HUES64 (cell line): ENCODE measurements around the gene LAMA2.

Experiments
- H3K27ac ChIP-seq: 2 replicates; pipeline ENCODE4 v1.7.0; 2013; ENCODE audit warnings: low read depth, low read length, inconsistent platforms
- H3K27me3 ChIP-seq: 2 replicates; pipeline ENCODE4 v1.6.1; 2013; ENCODE audit warnings: mild to moderate bottlenecking, low read length; ENCODE audit not compliant: insufficient read depth
- H3K36me3 ChIP-seq: 2 replicates; pipeline ENCODE4 v1.6.1; 2013; ENCODE audit warnings: mild to moderate bottlenecking, low read length; ENCODE audit not compliant: insufficient read depth
- H3K4me1 ChIP-seq: 2 replicates; pipeline ENCODE4 v1.6.1; 2013; ENCODE audit warnings: mild to moderate bottlenecking, low read length, moderate library complexity; ENCODE audit not compliant: insufficient read depth
- H3K4me3 ChIP-seq: 2 replicates; pipeline ENCODE4 v1.5.1; 2013; ENCODE audit warnings: mild to moderate bottlenecking, low read length, moderate library complexity
- H3K9ac ChIP-seq: 2 replicates; pipeline ENCODE4 v1.6.1; 2013; ENCODE audit warnings: mild to moderate bottlenecking, low read depth, low read length
- H3K9me3 ChIP-seq: 2 replicates; pipeline ENCODE4 v1.6.1; 2013; ENCODE audit warnings: low read depth, low read length; ENCODE audit not compliant: insufficient read depth
- WGBS: fragments of 150-250, 120-280 bp; methylation state at CpG from one replicate; pipeline ENCODE4 v1.1.7; 2013; ENCODE audit warnings: missing lambda C conversion rate; 5-methylcytosine and 5-hydroxymethylcytosine counted together

The LAMA2 gene

DNA sequence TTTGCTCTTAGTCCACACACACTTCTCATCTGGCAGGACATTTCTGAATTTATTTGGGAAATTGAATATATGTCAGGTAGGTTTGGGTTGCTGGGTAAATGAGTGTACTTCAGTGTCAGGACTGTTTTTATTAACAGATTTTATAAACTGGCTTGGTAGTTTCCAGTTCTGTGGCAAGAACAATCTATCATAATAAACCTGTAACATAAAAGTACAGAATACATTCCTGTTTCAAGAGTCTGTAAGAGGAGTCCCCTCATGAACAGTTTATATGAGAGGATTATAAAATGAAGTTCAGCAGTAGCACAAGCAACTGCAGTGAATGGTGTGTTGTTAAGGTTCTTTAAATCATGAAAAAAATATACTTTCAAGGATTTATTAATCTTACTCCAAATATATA lies 81.8 kb downstream of the LAMA2 start:
- Histone ChIP-seq H3K4me3 (no peak overlapping the region), H3K9ac (no peak overlapping the region), H3K4me1 (peaks cover 18% of the 10 kb centered on the region), H3K27ac (no peak overlapping the region), H3K27me3 (no peaks in the 10 kb centered on the region), H3K9me3 (no peaks in the 10 kb centered on the region), H3K36me3 (no peaks in the 10 kb centered on the region)

DNA sequence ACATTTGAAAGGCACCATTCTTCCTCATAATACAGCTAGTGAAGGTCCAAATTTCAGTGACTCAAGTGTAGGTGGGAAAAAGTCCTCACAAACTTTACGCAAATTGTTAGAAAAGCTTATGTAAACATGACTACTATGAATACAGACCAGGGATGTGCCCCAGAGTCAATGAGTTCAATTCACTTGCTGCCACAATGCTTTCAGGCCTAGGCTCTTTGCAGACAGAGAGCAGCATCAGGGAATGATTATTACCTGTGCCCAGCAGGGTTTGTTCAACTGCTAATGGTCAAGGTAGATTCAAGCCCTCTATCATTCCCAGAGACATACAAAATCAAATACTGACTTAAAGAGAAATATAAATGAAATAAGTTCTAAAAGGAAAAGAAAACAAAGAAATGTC lies 84.0 kb downstream of the LAMA2 start:
- H3K4me1 ChIP-seq, result peaks cover 18% of the 10 kb centered on the region
- 93% methylated on average over 1 of the region's 1 CpG for WGBS
- H3K36me3 ChIP-seq, result no peaks in the 10 kb centered on the region
- H3K27me3 ChIP-seq, result no peaks in the 10 kb centered on the region
- no peak overlapping the region for H3K4me3 ChIP-seq
- H3K9me3 ChIP-seq, result no peaks in the 10 kb centered on the region
- H3K9ac ChIP-seq, result no peak overlapping the region
- H3K27ac ChIP-seq, result no peak overlapping the region

DNA sequence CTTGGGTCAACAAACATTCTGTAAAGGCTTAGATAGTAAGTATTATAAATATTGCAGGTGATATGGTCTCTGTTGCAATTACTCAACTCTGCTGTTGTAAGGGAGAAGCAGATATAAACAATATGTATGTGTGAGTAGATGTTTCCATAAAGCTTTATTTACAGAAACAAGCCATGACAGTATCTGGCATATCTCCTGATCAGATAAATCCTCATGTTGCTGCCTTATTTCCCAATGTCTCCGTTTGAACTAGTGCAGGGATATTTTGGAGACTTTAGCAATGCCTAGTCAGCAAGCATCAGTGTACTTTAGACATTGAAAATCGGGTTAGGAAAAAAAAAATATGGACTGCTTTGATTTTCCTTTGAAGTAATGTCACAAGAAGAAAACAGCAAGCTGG lies 96.1 kb downstream of the LAMA2 start:
- Histone ChIP-seq H3K27ac (no peak overlapping the region), H3K4me1 (no peaks in the 10 kb centered on the region), H3K27me3 (no peaks in the 10 kb centered on the region), H3K4me3 (no peak overlapping the region), H3K9ac (no peak overlapping the region), H3K36me3 (no peaks in the 10 kb centered on the region), H3K9me3 (no peaks in the 10 kb centered on the region)
- 84% methylated on average over 2 of the region's 2 CpGs for WGBS

DNA sequence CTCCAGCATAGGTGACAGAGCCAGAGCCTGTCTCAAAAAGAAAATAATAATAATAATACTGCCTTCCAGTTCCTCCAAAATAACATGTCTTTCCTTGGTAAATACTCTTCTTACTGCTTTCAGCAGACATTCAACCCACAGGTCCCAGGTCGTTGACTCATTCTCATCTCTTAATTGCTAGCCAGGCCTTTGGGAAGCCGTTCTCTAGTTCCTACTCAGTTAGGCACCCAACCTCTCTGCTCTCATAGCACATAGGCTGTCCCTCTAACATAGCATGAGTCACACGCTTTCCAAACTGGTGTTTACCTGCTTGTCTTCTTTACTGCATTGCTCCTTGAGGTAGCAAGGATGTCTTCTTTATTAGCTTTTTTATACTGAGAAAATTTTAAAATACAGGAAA lies 98.8 kb downstream of the LAMA2 start:
- Histone ChIP-seq H3K4me3 (no peak overlapping the region), H3K9ac (no peak overlapping the region), H3K4me1 (no peaks in the 10 kb centered on the region), H3K27ac (no peak overlapping the region), H3K36me3 (no peaks in the 10 kb centered on the region), H3K27me3 (no peaks in the 10 kb centered on the region), H3K9me3 (no peaks in the 10 kb centered on the region)
- 83% methylated on average over 3 of the region's 3 CpGs for WGBS

DNA sequence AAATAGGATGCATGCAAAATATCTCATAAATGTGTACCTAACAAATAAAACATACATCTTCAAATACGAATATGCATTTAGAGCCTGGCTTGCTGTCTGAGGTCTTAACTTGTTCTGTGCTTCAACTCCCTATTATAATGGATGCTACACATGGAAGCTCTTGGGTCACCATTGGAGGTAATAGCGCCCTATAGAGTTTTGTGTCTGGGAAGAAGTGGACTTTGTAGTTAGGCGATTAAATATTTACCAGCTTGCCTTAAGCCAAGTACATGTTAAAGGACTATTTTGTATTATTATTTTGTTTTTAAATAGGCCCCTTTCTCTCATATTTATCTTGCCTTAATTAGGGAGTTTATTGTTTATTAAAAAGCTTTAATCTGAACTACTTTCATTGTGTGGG lies 107.4 kb downstream of the LAMA2 start:
- H3K36me3 ChIP-seq, result no peaks in the 10 kb centered on the region
- H3K9ac ChIP-seq, result no peak overlapping the region
- H3K4me1 ChIP-seq, result no peaks in the 10 kb centered on the region
- no peak overlapping the region for H3K4me3 ChIP-seq
- no peak overlapping the region for H3K27ac ChIP-seq
- H3K27me3 ChIP-seq, result no peaks in the 10 kb centered on the region
- no peaks in the 10 kb centered on the region for H3K9me3 ChIP-seq
- 89% methylated on average over 2 of the region's 3 CpGs for WGBS

DNA sequence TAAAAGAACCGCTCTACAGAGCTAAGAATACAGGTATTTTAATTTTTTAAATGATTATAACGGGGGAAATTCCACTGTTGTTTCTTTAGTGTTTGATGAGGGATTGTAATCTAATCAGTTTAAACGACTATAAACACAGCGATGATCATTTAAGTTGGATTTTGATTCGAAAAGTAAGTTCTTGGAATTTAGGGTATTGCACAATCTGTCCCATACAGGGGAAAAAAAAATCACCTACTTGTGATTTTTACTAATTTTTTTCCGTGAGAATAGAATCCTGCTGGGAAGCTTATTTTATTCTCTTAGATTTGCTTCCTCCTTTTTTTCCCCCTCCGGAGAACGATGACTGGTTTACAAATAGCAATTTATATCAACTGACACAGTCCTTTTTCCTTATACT lies 108.0 kb downstream of the LAMA2 start:
- H3K27me3 ChIP-seq, result no peaks in the 10 kb centered on the region
- no peak overlapping the region for H3K27ac ChIP-seq
- no peak overlapping the region for H3K9ac ChIP-seq
- no peaks in the 10 kb centered on the region for H3K9me3 ChIP-seq
- no peak overlapping the region for H3K4me3 ChIP-seq
- H3K36me3 ChIP-seq, result no peaks in the 10 kb centered on the region
- WGBS, result 95% methylated on average over 8 of the region's 8 CpGs
- H3K4me1 ChIP-seq, result no peaks in the 10 kb centered on the region

DNA sequence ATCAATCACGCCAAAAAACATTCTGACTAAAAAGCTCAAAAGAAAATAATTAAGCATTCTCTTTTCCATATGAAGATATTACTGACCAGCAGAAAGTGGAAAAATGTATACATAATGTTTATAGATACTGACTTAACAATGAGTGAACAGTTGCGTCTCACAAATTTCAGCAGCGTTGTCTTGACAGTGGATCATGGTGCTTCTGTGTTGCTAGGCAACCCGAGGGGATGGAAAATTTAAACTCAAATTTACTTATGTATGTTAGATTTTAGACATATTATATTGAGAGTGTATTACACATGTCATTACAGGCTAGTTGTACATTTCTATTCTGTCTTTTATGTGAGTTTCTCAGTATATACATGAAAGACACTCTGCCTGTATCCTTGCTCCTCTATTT lies 110.2 kb downstream of the LAMA2 start:
- no peak overlapping the region for H3K4me3 ChIP-seq
- no peaks in the 10 kb centered on the region for H3K36me3 ChIP-seq
- 98% methylated on average over 4 of the region's 4 CpGs for WGBS
- H3K27ac ChIP-seq, result no peak overlapping the region
- no peaks in the 10 kb centered on the region for H3K9me3 ChIP-seq
- no peaks in the 10 kb centered on the region for H3K4me1 ChIP-seq
- no peak overlapping the region for H3K9ac ChIP-seq
- no peaks in the 10 kb centered on the region for H3K27me3 ChIP-seq

DNA sequence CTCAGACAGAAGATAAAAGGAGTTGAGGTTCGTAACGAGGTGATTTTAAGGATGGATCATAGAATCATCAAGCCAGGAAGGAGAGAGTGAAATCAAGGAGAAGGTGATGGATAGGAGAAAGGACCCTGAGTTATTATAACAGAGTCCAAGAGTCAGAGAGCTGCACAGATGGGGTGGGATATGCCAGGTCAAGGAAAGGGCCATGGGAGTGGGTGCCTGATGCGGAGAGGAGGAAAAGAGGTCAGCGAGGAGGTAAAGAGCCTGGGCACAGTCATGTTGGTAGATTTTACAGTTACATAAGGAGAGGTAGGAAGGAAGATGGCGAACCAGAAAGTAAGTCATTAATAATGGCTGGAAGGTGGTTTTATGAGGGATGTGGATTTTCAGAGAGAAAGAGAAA lies 114.9 kb downstream of the LAMA2 start:
- no peaks in the 10 kb centered on the region for H3K4me1 ChIP-seq
- 95% methylated on average over 5 of the region's 5 CpGs for WGBS
- H3K9ac ChIP-seq, result no peak overlapping the region
- H3K27ac ChIP-seq, result no peak overlapping the region
- no peaks in the 10 kb centered on the region for H3K36me3 ChIP-seq
- H3K9me3 ChIP-seq, result no peaks in the 10 kb centered on the region
- no peak overlapping the region for H3K4me3 ChIP-seq
- no peaks in the 10 kb centered on the region for H3K27me3 ChIP-seq

DNA sequence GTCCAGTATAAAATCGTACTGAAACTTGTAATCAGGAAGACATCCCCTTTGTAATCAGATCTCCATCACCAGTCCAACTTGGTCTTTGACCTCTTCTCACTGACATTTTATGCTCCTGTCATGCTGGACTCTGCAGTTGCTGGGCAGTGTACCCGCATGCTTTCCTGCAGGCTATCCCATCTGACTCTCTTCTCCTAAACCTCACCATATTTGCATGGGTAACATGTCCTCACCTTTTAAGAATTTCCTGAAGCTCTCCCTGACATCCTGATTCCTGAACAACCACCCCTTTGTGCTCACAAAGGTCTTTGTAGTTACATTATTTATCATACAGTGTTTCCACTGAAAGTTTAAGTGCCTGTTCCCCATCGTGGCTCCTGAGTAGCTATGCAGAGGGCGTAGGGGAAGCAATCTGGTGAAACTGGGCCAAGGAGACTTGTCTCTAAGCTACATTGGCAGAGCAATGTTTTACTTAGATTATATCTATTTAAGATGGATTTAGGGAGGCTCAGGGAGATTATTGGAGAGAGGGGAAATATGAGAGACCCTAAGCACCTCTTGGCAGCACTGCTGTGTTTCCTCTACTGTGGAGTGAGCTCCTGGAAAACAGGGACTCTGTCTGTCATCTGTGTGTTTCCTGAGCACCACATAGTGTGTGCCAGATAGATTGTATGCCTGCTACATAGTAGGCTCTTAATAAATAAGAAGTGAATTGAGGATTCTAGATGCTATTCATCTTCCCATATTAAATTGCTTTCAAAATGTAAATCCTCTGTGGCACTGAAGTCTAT lies 124.0 kb downstream of the LAMA2 start:
- WGBS, result 89% methylated on average over 4 of the region's 4 CpGs
- Histone ChIP-seq H3K9ac (no peak overlapping the region), H3K27me3 (no peaks in the 10 kb centered on the region), H3K27ac (no peak overlapping the region), H3K9me3 (no peaks in the 10 kb centered on the region), H3K4me1 (no peaks in the 10 kb centered on the region), H3K36me3 (no peaks in the 10 kb centered on the region), H3K4me3 (no peak overlapping the region)

DNA sequence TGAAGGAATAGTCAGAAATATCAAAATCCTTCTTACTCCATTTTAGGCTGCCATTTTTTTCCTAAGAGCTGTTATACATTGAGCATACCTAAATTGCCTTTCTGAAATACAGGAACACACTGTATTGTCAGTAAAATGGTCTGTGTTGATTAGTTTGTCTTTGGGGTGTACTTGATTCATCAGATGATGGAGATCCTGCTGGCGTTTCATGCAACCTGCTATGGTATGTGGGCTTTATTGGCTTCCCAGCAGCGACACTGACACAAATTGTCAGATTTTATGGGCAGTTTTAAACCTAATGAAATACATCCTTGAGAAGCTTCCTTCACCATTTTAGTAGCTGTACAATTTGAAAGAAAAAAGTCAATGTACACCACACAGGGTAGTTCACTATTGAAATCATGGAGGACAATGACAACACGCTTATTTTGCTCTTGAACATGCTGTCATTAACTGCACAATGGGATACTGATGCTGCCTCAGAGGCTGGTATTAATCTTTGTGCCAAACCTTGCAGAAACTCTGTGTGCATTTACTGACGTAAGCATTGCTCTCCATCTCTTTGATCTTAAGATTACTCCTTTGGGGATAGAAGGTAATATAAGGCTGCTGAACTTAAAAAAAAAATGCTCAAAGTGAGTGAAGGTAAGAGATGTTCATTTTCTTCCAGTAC lies 124.9 kb downstream of the LAMA2 start:
- Histone ChIP-seq H3K9me3 (no peaks in the 10 kb centered on the region), H3K27me3 (no peaks in the 10 kb centered on the region), H3K36me3 (no peaks in the 10 kb centered on the region), H3K27ac (no peak overlapping the region), H3K4me3 (no peak overlapping the region), H3K4me1 (no peaks in the 10 kb centered on the region), H3K9ac (no peak overlapping the region)
- 86% methylated on average over 4 of the region's 4 CpGs for WGBS

DNA sequence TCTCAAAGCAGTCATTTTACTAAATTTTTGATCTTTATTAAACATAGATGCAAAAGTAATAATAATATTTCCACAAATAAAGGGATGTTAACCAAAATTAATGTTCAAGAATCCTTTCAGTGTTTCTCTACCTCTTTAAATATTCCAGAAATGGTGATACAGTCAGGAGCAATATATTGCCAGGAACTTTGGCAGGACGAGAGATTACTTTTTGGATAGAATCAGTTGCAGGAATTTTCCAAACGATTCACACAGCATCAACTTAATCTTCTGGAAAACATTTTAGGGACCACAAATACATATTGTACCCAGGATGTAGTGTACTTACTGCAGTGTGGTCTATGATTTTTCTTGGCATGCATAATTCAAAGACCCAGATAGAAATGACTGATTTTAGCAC lies 125.7 kb downstream of the LAMA2 start:
- no peak overlapping the region for H3K4me3 ChIP-seq
- H3K4me1 ChIP-seq, result no peaks in the 10 kb centered on the region
- no peaks in the 10 kb centered on the region for H3K9me3 ChIP-seq
- no peak overlapping the region for H3K27ac ChIP-seq
- H3K9ac ChIP-seq, result no peak overlapping the region
- no peaks in the 10 kb centered on the region for H3K27me3 ChIP-seq
- WGBS, result 100% methylated on average over 2 of the region's 2 CpGs
- no peaks in the 10 kb centered on the region for H3K36me3 ChIP-seq
